SK-N-SH (cell line): ENCODE data around the gene PRKG1. TPM values are rescaled to one million over a fixed set of nuclear protein-coding genes. Genes with fewer than 3 reads are reported as not detected.

Experiments
- CTCF ChIA-PET: fragments of 300-600, 350-600 bp; formaldehyde crosslinking; extraction: SDS; loops from one replicate; lab custom pipeline; 2021; lab: Yijun Ruan, JAX
- POLR2A ChIA-PET: fragments of 350-600 bp; sonication (Branson Sonifier 250); formaldehyde crosslinking; extraction: SDS; loops from one replicate; lab custom pipeline; 2020; ENCODE audit warnings: antibody characterized with exemption, inconsistent platforms; lab: Yijun Ruan, JAX
- DNase-seq: peaks from one replicate; pipeline ENCODE4 v3.0.0; 2012
- H2AFZ ChIP-seq: fragments of 200-600 bp; sonication (generic); 2 replicates; pipeline ENCODE4 v1.8.1; 2016; ENCODE audit warnings: antibody characterized with exemption, mild to moderate bottlenecking, low read depth
- H3F3A ChIP-seq: fragments of 200-600 bp; sonication (generic); replicated peaks from 2 replicates; pipeline ENCODE3; 2016; ENCODE audit warnings: antibody characterized with exemption, mild to moderate bottlenecking; ENCODE audit not compliant: insufficient read depth
- H3K27ac ChIP-seq, 2 experiments: fragments of 200-500 bp in 1 of 2; fragments of 200-600 bp in 1 of 2; sonication (Bioruptor generic) in 1 of 2; sonication (generic), shearing (Covaris generic) in 1 of 2; 2 replicates each; pipeline versions ENCODE4 v1.5.1 to v1.6.1; 2014 to 2016; ENCODE audit warnings: low read depth in 2 of 2, inconsistent platforms in 1 of 2, low read length in 1 of 2, mild to moderate bottlenecking in 1 of 2, mixed read lengths in 1 of 2
- H3K27me3 ChIP-seq: fragments of 200-600 bp; sonication (generic), shearing (Covaris generic); 2 replicates; pipeline ENCODE4 v1.6.1; 2016; ENCODE audit warnings: mixed run types; ENCODE audit not compliant: insufficient read depth
- H3K36me3 ChIP-seq, 2 experiments: fragments of 200-500 bp in 1 of 2; fragments of 200-600 bp in 1 of 2; sonication (Bioruptor generic) in 1 of 2; sonication (generic) in 1 of 2; replicated peaks in 1 of 2; 2 replicates each; pipeline versions ENCODE3 to v1.5.1; 2014 to 2016; ENCODE audit warnings: low read length in 1 of 2, mild to moderate bottlenecking in 1 of 2; ENCODE audit not compliant: insufficient read depth in 2 of 2, control insufficient read depth in 1 of 2
- H3K4me1 ChIP-seq, 2 experiments: fragments of 200-500 bp in 1 of 2; fragments of 200-600 bp in 1 of 2; sonication (Bioruptor generic) in 1 of 2; sonication (generic), shearing (Covaris generic) in 1 of 2; 2 replicates each; pipeline versions ENCODE4 v1.5.1 to v1.6.1; 2014 to 2016; ENCODE audit warnings: low read depth in 1 of 2, low read length in 1 of 2, mixed run types in 1 of 2; ENCODE audit not compliant: insufficient read depth in 2 of 2, control insufficient read depth in 1 of 2
- H3K4me2 ChIP-seq: fragments of 200-600 bp; sonication (generic), shearing (Covaris generic); 2 replicates; pipeline ENCODE4 v1.6.1; 2017; ENCODE audit warnings: mixed run types
- H3K4me3 ChIP-seq, 2 experiments: fragments of 200-500 bp in 1 of 2; fragments of 200-600 bp in 1 of 2; sonication (Bioruptor generic) in 1 of 2; sonication (generic), shearing (Covaris generic) in 1 of 2; 2 replicates each; pipeline versions ENCODE4 v1.5.1 to v1.8.1; 2014 to 2016; ENCODE audit warnings: low read depth in 2 of 2, inconsistent platforms in 1 of 2, low read length in 1 of 2, mild to moderate bottlenecking in 1 of 2, mixed read lengths in 1 of 2, moderate library complexity in 1 of 2
- H3K79me2 ChIP-seq: fragments of 200-600 bp; sonication (generic); 2 replicates; pipeline ENCODE4 v1.8.1; 2017; ENCODE audit warnings: mild to moderate bottlenecking; ENCODE audit not compliant: insufficient read depth
- H3K9ac ChIP-seq: fragments of 200-600 bp; sonication (generic); 2 replicates; pipeline ENCODE4 v1.6.1; 2017; ENCODE audit warnings: mixed run types
- H3K9me2 ChIP-seq: fragments of 200-600 bp; sonication (generic); 2 replicates; pipeline ENCODE4 v1.6.1; 2017; ENCODE audit warnings: mixed run types
- H3K9me3 ChIP-seq: fragments of 200-600 bp; sonication (generic); 2 replicates; pipeline ENCODE4 v1.6.1; 2017; ENCODE audit warnings: mixed run types, mild to moderate bottlenecking, moderate library complexity
- H4K20me1 ChIP-seq: fragments of 200-600 bp; sonication (generic); 2 replicates; pipeline ENCODE4 v1.6.1; 2017; ENCODE audit warnings: mild to moderate bottlenecking, mixed run types; ENCODE audit not compliant: insufficient read depth
- EP300 ChIP-seq, 2 experiments: IDR thresholded peaks; 2 replicates each; pipeline versions ENCODE4 v1.4.0 to v1.6.1; 2012; ENCODE audit warnings: borderline replicate concordance in 1 of 2, low read depth in 1 of 2, low read length in 1 of 2
- EZH2phosphoT487 ChIP-seq: fragments of 200-600 bp; sonication (generic); IDR thresholded peaks from 2 replicates; pipeline ENCODE4 v1.6.1; 2017; ENCODE audit warnings: low read depth, mixed run types, mild to moderate bottlenecking, antibody characterized with exemption, moderate library complexity, borderline replicate concordance
- FOXM1 ChIP-seq: IDR thresholded peaks from 2 replicates; pipeline ENCODE4 v1.4.0; 2012; ENCODE audit warnings: low read depth, mild to moderate bottlenecking
- JUND ChIP-seq: IDR thresholded peaks from 2 replicates; pipeline ENCODE4 v1.4.0; 2012
- MXI1 ChIP-seq: IDR thresholded peaks from 2 replicates; pipeline ENCODE4 v1.6.1; 2012; ENCODE audit warnings: mild to moderate bottlenecking, low read depth, low read length, improper control_type of control experiment
- NFIC ChIP-seq: IDR thresholded peaks from 2 replicates; pipeline ENCODE4 v1.4.0; 2012; ENCODE audit warnings: borderline replicate concordance
- PBX3 ChIP-seq: IDR thresholded peaks from 2 replicates; pipeline ENCODE4; 2012
- RCOR1 ChIP-seq: fragments of 150-350 bp; IDR thresholded peaks from 2 replicates; pipeline ENCODE4 v1.6.1; 2017; ENCODE audit warnings: antibody characterized with exemption, low read length
- REST ChIP-seq: IDR thresholded peaks from 2 replicates; pipeline ENCODE4 v1.6.1; 2012; ENCODE audit warnings: mild to moderate bottlenecking, low read depth, low read length, moderate library complexity
- SMC3 ChIP-seq: IDR thresholded peaks from 2 replicates; pipeline ENCODE4 v1.6.1; 2012; ENCODE audit warnings: low read depth, low read length, improper control_type of control experiment
- TCF12 ChIP-seq: IDR thresholded peaks from 2 replicates; pipeline ENCODE4 v1.4.0; 2012
- USF1 ChIP-seq: IDR thresholded peaks from 2 replicates; pipeline ENCODE4 v1.4.0; 2012; ENCODE audit warnings: low read depth, borderline replicate concordance
- WGBS: methylation state at CpG from one replicate; pipeline ENCODE4 v1.1.6; 2017; ENCODE audit warnings: low lambda C conversion rate; 5-methylcytosine and 5-hydroxymethylcytosine counted together
- polyA plus RNA-seq, 3 experiments: library from polyadenylated mRNA; depleted of rRNA; stranded (reverse); fragments of >200 nt; gene quantifications; 2 replicates each; pipeline ENCODE4 v1.2.3, GENCODE V29; 2012
- TF ChIP-seq, protein P1 (sequence below): fragments of 150-350 bp; IDR thresholded peaks from 2 replicates; pipeline ENCODE4 v1.6.1; 2016; ENCODE audit warnings: mild to moderate bottlenecking, low read depth, low read length
- TF ChIP-seq, protein P2 (sequence below): IDR thresholded peaks from 2 replicates; pipeline ENCODE4 v1.4.0; 2012; ENCODE audit warnings: low read depth, borderline replicate concordance

Gene PRKG1
- polyA plus RNA-seq, 1 of the 3 experiments (the other 2 are of a cell fraction) = 4.1 TPM

DNA sequence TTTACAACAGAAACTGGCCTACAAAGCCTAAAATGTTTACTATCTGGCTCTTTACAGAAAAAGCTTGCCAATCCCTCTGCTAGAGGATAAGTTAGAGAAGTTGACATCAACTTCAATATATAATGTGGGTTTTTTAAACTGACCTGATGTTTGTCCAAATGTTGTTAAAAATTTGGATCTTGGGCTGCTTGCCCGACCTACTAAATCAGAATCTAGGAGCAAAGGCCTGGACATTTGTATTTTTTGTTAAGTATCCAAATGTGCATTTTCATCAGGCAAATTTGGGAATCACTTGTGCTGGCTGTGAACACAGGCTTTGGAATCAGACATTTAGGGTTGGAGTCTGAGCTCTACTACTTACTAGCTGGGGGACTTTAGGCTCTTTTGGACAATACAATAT, 877.8 kb downstream of the PRKG1 start:
- Histone ChIP-seq H3F3A (no peaks in the 10 kb centered on the region), H3K9ac (no peak overlapping the region), H3K79me2 (no peaks in the 10 kb centered on the region), H3K9me2 (no peaks in the 10 kb centered on the region), H2AFZ (no peak overlapping the region), H4K20me1 (no peaks in the 10 kb centered on the region), H3K4me1 (no peaks in the 10 kb centered on the region; a peak in 2 of 4 replicates), H3K4me3 (no peak overlapping the region), H3K27me3 (no peaks in the 10 kb centered on the region), H3K27ac (no peak overlapping the region), H3K36me3 (no peaks in the 10 kb centered on the region), H3K9me3 (no peaks in the 10 kb centered on the region), H3K4me2 (no peak overlapping the region)
- no peak for TF ChIP-seq NFIC
- TF ChIP-seq TCF12 = no peak
- TF ChIP-seq, protein P1, sequence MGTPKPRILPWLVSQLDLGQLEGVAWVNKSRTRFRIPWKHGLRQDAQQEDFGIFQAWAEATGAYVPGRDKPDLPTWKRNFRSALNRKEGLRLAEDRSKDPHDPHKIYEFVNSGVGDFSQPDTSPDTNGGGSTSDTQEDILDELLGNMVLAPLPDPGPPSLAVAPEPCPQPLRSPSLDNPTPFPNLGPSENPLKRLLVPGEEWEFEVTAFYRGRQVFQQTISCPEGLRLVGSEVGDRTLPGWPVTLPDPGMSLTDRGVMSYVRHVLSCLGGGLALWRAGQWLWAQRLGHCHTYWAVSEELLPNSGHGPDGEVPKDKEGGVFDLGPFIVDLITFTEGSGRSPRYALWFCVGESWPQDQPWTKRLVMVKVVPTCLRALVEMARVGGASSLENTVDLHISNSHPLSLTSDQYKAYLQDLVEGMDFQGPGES = no peak
- no peak for TF ChIP-seq MXI1
- TF ChIP-seq PBX3 = no peak
- TF ChIP-seq REST = no peak
- no peak for TF ChIP-seq EP300 (IDR thresholded peaks at IDR 0.05; ENCODE audit: borderline replicate concordance in 1 of 2, low read depth in 1 of 2, low read length in 1 of 2)
- no peak for TF ChIP-seq EZH2phosphoT487
- DNase-seq = no peak
- 55% methylated on average over 1 of the region's 1 CpG for WGBS
- POLR2A ChIA-PET = no interaction called here
- CTCF ChIA-PET = interaction anchor here (0.7 to 2.0 kb wide), 4 partner anchors 8 to 610 kb away, joined by 3 to 7 read pairs (median 4); no protein-coding TSS in a partner anchor

DNA sequence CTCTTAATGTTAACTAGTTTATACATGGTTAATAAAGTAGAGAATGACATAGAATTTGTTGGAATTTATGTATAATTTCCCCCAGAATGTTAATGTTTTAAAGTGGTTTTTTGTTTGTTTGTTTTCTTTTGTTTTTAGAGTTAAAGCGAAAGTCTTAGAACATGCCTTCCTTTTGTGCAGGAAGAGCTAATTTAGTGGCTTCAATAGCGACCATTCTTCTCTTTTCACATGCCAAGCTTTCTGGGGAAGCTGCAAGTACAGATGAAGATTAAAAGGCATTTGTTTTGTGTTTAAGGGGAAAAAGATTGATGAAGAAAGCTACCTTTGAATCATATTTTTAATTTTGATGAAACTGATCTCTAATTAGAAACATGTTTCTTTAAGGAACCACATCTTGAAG, 881.4 kb downstream of the PRKG1 start:
- H3F3A ChIP-seq = no peaks in the 10 kb centered on the region
- no peaks in the 10 kb centered on the region for H4K20me1 ChIP-seq
- H3K27me3 ChIP-seq = no peaks in the 10 kb centered on the region
- ChIA-PET CTCF (interaction anchor here (0.6 to 2.3 kb wide), 3 partner anchors 50 to 567 kb away, joined by 3 to 9 read pairs (median 3); no protein-coding TSS in a partner anchor), POLR2A (no interaction called here)
- no peaks in the 10 kb centered on the region for H3K36me3 ChIP-seq
- DNase-seq = no peak
- H3K27ac ChIP-seq = peak overlapping the region in 1 of 2 experiments; percentile 34; a peak in 1 of 4 replicates
- no peaks in the 10 kb centered on the region for H3K9me3 ChIP-seq
- H3K79me2 ChIP-seq = no peaks in the 10 kb centered on the region
- H3K4me3 ChIP-seq = no peak overlapping the region
- WGBS = 61% methylated on average over 2 of the region's 2 CpGs
- no peak overlapping the region for H3K4me2 ChIP-seq
- no peaks in the 10 kb centered on the region; a peak in 2 of 4 replicates for H3K4me1 ChIP-seq
- H3K9ac ChIP-seq = no peak overlapping the region
- H2AFZ ChIP-seq = no peak overlapping the region
- no peaks in the 10 kb centered on the region for H3K9me2 ChIP-seq
- TF ChIP-seq REST = no peak
- TF ChIP-seq SMC3 = no peak
- TF ChIP-seq RCOR1 = no peak
- TF ChIP-seq, protein P2, sequence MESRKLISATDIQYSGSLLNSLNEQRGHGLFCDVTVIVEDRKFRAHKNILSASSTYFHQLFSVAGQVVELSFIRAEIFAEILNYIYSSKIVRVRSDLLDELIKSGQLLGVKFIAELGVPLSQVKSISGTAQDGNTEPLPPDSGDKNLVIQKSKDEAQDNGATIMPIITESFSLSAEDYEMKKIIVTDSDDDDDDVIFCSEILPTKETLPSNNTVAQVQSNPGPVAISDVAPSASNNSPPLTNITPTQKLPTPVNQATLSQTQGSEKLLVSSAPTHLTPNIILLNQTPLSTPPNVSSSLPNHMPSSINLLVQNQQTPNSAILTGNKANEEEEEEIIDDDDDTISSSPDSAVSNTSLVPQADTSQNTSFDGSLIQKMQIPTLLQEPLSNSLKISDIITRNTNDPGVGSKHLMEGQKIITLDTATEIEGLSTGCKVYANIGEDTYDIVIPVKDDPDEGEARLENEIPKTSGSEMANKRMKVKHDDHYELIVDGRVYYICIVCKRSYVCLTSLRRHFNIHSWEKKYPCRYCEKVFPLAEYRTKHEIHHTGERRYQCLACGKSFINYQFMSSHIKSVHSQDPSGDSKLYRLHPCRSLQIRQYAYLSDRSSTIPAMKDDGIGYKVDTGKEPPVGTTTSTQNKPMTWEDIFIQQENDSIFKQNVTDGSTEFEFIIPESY = no peak
- no peak for TF ChIP-seq TCF12
- TF ChIP-seq FOXM1 = no peak
- TF ChIP-seq USF1 = no peak
- TF ChIP-seq JUND = no peak
- no peak for TF ChIP-seq EZH2phosphoT487
